GM21717 (cell line): ENCODE measurements around the gene NACC2.

Source experiments
- ATAC-seq: cut with Tn5 transposase; IDR thresholded peaks from one replicate; pipeline ENCODE4 v1.9.1; 2021; ENCODE audit warnings: mild to moderate bottlenecking, moderate library complexity; ENCODE audit not compliant: unreplicated experiment

The NACC2 gene

GRCh38 chr9:135998410-135999071 lies 96.5 kb downstream of the NACC2 start:
- no peak for ATAC-seq

GRCh38 chr9:135998016-135998380 lies 97.1 kb downstream of the NACC2 start:
- ATAC-seq, result no peak

DNA sequence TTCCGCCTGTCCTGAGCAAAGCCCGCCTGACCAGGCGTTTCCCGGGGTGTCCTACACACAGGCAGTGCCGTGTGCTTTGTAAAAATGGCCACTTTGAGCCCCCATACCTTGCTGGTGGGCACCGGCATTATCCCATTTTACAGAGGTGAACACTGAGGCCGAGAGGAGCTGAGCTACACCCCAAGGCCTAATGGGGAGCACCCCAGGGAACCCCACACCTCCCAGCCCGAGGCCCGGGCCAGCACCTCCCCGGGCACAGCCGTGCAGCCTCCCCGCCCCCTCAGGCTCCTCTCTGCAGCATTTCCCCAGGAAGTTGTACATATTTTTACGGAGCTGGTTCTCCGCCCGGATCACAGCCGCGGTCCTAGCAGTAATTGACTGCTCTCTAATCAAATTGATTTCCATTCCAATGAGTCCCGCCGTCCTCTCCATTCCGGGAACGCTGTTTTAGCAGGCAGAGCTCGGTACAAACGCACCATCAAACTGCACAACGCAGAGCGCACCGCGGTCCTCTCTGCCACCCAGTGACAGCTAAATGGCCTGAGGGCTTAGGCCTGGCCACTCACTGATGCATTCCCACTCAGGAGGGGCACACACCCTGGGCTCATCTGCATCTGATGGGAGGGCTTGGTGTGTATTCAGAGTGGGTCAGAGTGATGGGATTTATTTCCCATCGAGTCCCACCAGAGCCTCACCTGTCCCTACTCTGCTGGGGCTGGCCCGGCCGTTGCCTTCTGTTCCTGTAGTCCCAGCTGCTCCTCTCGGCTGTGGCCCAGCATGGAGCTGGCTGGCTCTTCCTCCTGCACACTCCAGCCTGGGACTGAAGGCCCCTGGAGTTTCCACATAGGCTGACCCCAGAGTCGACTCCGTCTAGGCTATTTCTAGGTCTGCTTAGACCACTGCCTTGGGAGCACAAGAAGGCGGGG lies 97.7 kb downstream of the NACC2 start:
- ATAC-seq, result no peak

GRCh38 chr9:135995816-135996215 lies 99.3 kb downstream of the NACC2 start:
- no peak for ATAC-seq

GRCh38 chr9:135994501-135995192 lies 100.4 kb downstream of the NACC2 start:
- ATAC-seq, result no peak

- ATAC-seq, result no peak
Measured at GRCh38 chr9:135993765-135994500, 101.2 kb downstream of the NACC2 start.

GRCh38 chr9:135993409-135993742 lies 101.7 kb downstream of the NACC2 start:
- ATAC-seq, result no peak

DNA sequence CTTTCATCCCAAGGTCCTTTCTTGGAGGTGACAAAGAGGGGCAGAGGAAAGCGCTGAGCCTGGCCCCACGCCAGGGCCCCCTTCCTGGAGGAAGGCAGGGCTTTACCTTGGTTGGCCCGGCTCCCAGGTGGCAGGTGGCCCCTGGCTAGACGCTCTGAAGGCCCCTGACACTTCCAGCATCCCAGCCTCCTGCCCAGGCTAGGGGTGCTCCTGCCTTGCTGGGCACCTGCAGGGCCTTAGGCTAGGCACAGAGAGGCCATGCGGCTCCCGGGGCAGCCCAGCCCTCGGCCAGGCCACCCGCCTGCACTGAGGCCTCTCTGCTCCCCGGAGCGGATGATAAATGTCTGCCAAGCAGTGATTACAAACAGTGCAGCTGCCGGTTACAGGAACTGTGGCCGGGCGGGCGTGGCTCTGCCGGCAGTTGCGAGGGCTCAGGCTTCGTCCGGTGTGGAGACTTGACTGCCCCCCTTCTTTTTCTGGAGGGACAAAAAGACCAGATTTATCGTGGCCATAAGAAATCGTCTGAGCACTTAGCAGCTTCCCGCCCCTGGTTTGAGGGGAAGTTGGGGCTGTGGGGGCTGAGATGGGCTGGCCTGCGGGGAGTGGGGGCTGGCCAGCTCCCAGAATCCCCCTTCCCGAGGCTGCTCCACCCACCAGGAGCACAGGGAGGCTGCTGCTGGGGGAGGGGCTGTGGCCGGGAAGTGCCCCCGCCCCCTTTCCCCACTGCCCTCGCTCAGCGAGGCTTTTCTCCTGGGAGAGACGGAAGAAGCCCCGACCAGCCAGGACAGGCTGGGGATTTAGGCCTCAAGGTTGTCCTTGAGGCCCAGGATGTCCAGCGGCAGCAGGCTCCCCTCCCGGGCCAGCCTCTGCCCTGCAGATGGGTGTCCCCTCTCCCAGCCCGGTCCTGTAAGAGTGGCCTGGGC lies 102.3 kb downstream of the NACC2 start:
- ATAC-seq, result no peak

GRCh38 chr9:135991771-135992170 lies 103.3 kb downstream of the NACC2 start:
- ATAC-seq, result no peak

DNA sequence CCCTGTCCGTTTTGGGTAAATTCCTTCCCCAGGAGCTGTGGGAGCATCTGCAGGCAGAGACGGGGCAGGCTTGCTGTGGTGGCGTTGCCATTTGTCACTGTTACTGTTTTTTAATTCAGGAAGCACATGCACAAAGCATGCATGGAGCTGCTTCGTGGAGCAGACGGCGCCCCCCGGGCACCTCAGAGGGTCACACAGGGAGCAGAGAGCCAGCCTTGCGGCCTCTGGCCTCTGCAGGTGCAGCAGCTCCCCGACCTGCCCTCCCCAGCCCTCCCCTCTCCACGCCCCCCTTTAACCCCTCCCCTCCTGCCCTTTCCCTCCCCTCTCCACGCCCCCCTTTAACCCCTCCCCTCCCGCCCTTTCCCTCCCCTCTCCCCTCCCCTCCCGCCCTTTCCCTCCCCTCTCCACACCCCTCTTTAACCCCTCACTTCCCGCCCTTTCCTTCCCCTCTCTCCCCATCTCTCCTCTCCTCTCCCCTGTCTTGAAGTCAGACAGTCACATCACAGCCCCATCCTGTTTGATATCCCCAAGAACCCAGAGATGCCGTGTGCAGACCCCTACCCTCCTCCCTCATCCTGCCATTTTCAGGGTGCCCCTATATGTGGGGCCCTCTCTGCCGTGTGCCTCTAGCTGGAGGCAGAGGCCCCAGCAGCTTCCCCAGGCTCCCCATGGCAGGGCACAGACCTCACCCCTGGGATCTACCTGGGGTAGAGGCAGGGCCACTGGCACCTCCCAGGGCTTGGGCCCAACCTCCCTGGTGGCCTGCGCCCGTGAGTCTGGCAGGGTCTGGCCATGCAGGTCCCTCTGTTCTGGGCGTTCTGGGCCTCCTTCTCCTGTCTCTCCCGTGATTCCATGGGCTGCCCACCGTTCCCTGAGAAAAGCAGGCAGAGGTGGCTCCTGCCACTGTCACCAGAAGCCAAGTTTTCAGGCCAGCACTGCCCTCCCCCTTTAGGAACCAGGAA lies 104.3 kb downstream of the NACC2 start:
- ATAC-seq, result no peak

- ATAC-seq, result no peak
Measured at GRCh38 chr9:135989722-135990467, 105.2 kb downstream of the NACC2 start.

DNA sequence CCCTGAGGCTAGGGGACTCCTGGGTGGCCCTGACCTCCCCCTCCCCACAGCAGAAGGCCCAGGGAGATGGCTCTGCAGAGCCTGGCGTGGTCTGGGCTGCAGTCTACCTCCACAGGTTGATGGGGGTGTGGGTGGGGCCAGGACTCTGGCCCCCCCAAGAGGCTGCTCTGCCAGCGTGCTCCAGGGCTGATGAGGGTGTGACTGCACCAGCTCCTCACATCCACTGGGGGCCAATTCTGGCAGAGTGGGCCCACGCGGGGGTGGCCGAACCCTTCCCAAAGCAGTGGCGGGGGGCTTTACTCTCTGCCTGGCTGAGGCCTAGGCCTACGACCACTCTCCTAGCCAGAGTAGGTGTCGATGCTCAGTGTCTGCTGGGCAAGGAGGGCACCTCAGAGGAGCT lies 105.9 kb downstream of the NACC2 start:
- ATAC-seq, result no peak

DNA sequence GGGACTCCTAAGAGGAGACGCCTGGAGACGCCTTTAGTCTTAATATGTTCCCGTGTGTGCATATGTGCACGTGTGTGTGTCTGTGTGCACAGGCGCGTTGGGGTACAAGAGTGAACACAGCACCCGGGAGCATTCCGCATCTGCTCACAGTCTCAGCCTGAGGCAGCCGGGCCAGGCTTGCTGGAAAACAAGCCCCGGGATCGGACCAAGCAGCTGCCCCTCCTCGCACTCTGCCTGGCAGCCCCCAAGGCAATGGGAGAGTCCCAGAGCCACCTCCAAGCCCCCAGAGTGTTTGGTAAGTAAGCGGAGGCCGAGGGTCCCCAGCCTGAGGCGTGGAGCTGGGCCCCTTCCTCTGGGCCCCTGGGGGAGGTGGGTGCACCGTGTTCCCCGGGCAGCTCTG lies 106.6 kb downstream of the NACC2 start:
- no peak for ATAC-seq

DNA sequence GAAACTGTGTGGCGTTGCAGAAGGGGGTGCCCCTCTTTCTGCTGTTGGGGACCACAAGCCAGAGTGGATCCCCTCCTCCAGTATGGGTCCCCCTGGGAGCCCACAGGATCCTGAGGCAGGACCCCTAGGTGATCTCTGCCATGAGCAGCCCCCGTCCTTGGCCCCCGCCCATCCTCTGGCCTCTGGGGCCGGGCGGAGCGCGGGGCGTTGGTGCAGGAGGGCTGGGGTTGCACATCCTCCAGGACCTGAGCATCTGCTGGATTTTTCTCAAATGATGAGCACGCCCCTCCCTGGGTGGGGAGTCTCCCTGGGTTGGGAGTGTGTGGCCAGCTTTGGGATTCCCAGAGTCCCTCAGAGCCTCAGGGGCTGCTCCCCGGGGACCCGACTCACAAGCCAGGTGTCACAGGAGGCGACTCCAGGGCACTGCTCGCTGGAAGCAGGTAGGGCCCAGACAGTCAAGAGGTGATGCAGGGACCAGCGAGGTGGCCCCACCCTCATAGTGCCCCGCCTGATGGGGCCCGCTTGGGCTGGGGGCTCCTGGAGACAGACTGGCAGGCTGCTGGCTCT lies 107.2 kb downstream of the NACC2 start:
- no peak for ATAC-seq

DNA sequence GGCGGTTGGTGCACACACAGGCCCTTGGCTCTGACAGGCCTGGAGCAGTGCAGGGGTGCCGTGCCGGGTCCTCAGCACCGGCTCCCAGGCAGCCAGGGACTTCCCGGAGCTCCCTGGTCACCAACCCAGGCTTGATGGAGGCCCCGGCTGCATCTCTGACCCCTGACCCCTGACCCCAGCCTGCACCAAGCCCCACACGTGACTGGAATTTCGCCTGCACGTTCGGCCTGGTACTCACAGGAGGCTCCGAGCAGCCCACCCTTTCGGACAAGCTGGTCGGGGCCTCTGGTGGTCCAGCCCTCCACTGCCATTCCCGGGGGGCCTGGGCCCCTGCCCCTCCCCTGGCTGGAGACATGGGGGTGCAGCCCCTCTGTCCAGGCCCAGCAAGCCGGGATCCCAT lies 108.5 kb downstream of the NACC2 start:
- ATAC-seq, result no peak

DNA sequence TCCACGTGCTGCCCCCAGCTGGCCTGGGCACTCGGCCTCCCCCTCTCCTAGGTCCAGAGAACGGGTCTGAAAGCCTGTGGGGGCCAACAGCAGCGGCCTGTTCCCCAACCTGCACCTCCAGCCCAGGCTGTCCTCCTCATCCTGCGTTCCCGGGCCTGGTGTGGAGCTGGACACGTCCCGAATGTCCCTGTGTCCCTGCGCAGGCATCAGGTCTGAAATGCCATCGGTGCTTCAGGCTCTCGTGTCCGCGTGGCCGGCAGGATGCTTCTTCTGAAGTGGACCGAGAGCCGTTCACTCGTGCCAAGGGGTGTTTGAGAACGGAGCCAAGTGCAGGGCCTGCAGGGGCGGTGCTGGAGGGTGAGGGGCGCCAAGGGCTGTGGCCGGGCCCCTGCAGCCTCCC lies 109.2 kb downstream of the NACC2 start:
- ATAC-seq, result no peak

DNA sequence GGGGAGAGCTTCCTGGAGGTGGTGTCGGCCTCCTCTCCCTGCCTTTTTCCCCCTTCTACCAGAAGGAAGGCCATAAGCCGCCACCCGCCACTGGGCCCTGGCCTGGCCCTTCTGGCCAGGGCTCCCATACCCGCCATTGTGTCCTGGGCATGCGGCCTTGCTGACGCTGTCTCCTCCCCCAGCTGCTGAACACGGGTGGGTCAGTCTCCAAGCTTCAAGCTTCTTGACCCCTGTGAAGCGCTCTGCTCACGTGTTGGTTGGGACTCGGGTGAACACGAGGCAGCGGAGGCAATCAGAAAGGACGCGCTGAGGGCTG lies 109.7 kb downstream of the NACC2 start:
- ATAC-seq, result no peak

DNA sequence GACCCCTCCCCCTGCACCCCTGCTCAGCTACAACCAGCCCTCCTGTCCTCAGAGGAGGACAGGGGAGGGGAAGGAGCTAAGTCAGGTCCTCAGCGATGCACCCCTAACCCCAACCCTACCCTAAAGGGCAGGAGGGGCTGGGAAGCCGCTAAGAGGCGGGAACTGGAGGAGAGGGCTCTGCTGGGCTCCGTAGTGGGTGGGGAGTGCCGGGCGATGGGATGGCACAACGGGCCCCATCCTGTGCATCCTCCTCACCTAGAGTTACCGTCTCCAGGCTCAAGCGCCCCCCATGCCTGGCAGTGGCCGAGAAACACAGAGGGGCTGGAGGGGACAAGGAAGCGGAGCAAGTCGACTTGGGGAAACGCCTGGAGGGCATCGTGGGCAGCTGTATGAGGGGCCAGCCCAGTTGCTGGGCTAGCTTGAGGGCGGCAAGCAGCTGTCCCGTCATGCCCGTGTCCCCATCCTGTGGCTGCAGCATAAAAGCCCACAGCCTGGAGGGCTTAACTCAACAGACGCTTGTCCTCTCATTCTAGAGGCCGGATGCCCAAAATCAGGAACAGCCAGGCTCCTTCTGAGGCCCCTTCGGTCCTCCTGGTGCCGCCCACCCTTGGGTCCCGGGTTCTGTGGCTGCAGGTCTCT lies 110.9 kb downstream of the NACC2 start:
- no peak for ATAC-seq
